HCT116 (cell line): Measurements from ENCODE around the gene MAPK8IP1. TPM values are rescaled to one million over a fixed set of nuclear protein-coding genes. Genes with fewer than 3 reads are reported as not detected.

Experiments used
- ATAC-seq: fragments of 200-7000 bp; cut with Tn5 transposase; 2 replicates; pipeline ENCODE4 v1.9.1; 2020; ENCODE audit warnings: mild to moderate bottlenecking, moderate library complexity
- BruUV-seq: library from RNA; stranded (reverse); fragments of 400-500 nt; replicated peaks from 2 replicates; lab custom pipeline; 2021; lab: Mats Ljungman, UMichigan
- CTCF ChIA-PET: fragments of 300-600 bp; sonication (Branson Sonifier 250); formaldehyde crosslinking; loops from one replicate; lab custom pipeline; 2021; ENCODE audit warnings: antibody characterized with exemption; lab: Charles Lee
- POLR2A ChIA-PET: fragments of 300-600, 350-600 bp; sonication (Branson Sonifier 250); formaldehyde crosslinking; loops from one replicate; lab custom pipeline; 2021; ENCODE audit warnings: antibody characterized with exemption; lab: Charles Lee
- RAD21 ChIA-PET, 2 experiments: fragments of 300-600 bp; sonication (Branson Sonifier 250); formaldehyde crosslinking; loops; one replicate each; lab custom pipeline; 2023; ENCODE audit warnings: low total read pairs in 2 of 2; ENCODE audit not compliant: uncharacterized antibody in 2 of 2, unreplicated experiment in 2 of 2, low non-redundant PET in 1 of 2; lab: Charles Lee
- DNase-seq: peaks from one replicate; pipeline ENCODE4 v3.0.0-alpha.2; 2010; ENCODE audit warnings: low read depth, low spot score
- H2AFZ ChIP-seq: fragments of 200-600 bp; shearing (Covaris generic), sonication (generic); 2 replicates; pipeline ENCODE4 v1.6.1; 2017; ENCODE audit warnings: low read depth, mixed run types, mixed read lengths, antibody characterized with exemption, low read length; ENCODE audit not compliant: poor library complexity, severe bottlenecking
- H3K27ac ChIP-seq: 2 replicates; pipeline ENCODE4 v1.5.1; 2012; ENCODE audit warnings: low read depth, low read length
- H3K27me3 ChIP-seq: fragments of 200-600 bp; sonication (generic); 2 replicates; pipeline ENCODE4 v1.6.1; 2016; ENCODE audit warnings: mixed run types, low read length, mixed read lengths; ENCODE audit not compliant: insufficient read depth
- H3K36me3 ChIP-seq, 2 experiments: fragments of 200-500 bp in 1 of 2; fragments of 200-600 bp in 1 of 2; sonication (Bioruptor generic) in 1 of 2; sonication (generic) in 1 of 2; 2 replicates each; pipeline versions ENCODE4 v1.5.1 to v1.6.1; 2014 to 2016; ENCODE audit warnings: low read length in 2 of 2, inconsistent platforms in 1 of 2, mixed read lengths in 1 of 2, mixed run types in 1 of 2; ENCODE audit not compliant: insufficient read depth in 2 of 2, control insufficient read depth in 1 of 2
- H3K4me1 ChIP-seq, 2 experiments: fragments of 200-600 bp in 1 of 2; sonication (generic) in 1 of 2; 2 replicates each; pipeline versions ENCODE4 v1.5.1 to v1.6.1; 2012 to 2017; ENCODE audit warnings: low read length in 2 of 2, inconsistent platforms in 1 of 2, mild to moderate bottlenecking in 1 of 2, mixed read lengths in 1 of 2, mixed run types in 1 of 2, moderate library complexity in 1 of 2; ENCODE audit not compliant: insufficient read depth in 2 of 2, control insufficient read depth in 1 of 2
- H3K4me2 ChIP-seq: fragments of 200-600 bp; sonication (generic); 2 replicates; pipeline ENCODE4 v1.6.1; 2017; ENCODE audit warnings: mixed run types, low read length, mixed read lengths
- H3K4me3 ChIP-seq, 2 experiments: fragments of 200-600 bp in 1 of 2; sonication (generic) in 1 of 2; replicated peaks in 1 of 2; 2 replicates each; pipeline ENCODE4 v1.5.1; 2011 to 2016; ENCODE audit warnings: low read length in 2 of 2, control low read depth in 1 of 2, low read depth in 1 of 2, mild to moderate bottlenecking in 1 of 2, mixed read lengths in 1 of 2, mixed run types in 1 of 2
- H3K79me2 ChIP-seq: fragments of 200-600 bp; sonication (generic); 2 replicates; pipeline ENCODE4 v1.6.1; 2017; ENCODE audit warnings: mild to moderate bottlenecking, mixed run types, low read length, moderate library complexity, mixed read lengths; ENCODE audit not compliant: insufficient read depth
- H3K9ac ChIP-seq: fragments of 200-600 bp; sonication (generic); 2 replicates; pipeline ENCODE4 v1.6.1; 2016; ENCODE audit warnings: low read length, mixed read lengths
- H3K9me2 ChIP-seq: fragments of 200-600 bp; sonication (generic), shearing (Covaris generic); 2 replicates; pipeline ENCODE4 v1.6.1; 2017; ENCODE audit warnings: mixed run types, mild to moderate bottlenecking, moderate library complexity; ENCODE audit not compliant: insufficient read depth
- H3K9me3 ChIP-seq, 2 experiments: fragments of 200-500 bp in 1 of 2; fragments of 200-600 bp in 1 of 2; sonication (Bioruptor generic) in 1 of 2; sonication (generic) in 1 of 2; 2 replicates each; pipeline ENCODE4 v1.6.1; 2014 to 2017; ENCODE audit warnings: low read length in 2 of 2, mixed read lengths in 2 of 2, inconsistent platforms in 1 of 2, low read depth in 1 of 2, mild to moderate bottlenecking in 1 of 2, mixed run types in 1 of 2, moderate library complexity in 1 of 2; ENCODE audit not compliant: control insufficient read depth in 1 of 2, insufficient read depth in 1 of 2
- H4K20me1 ChIP-seq: fragments of 200-600 bp; sonication (generic), shearing (Covaris generic); 2 replicates; pipeline ENCODE4 v1.6.1; 2017; ENCODE audit warnings: mixed run types, mild to moderate bottlenecking, moderate library complexity; ENCODE audit not compliant: insufficient read depth
- CBX3 ChIP-seq: IDR thresholded peaks from 2 replicates; pipeline ENCODE4 v1.6.1; 2012; ENCODE audit warnings: low read depth
- EGR1 ChIP-seq: IDR thresholded peaks from 2 replicates; pipeline ENCODE4 v1.6.1; 2012; ENCODE audit warnings: low read depth
- ELF1 ChIP-seq: IDR thresholded peaks from 2 replicates; pipeline ENCODE4 v1.6.1; 2012; ENCODE audit warnings: low read depth, borderline replicate concordance
- EZH2 ChIP-seq: fragments of 200-600 bp; sonication (generic); IDR thresholded peaks from 2 replicates; pipeline ENCODE4 v1.6.1; 2017; ENCODE audit warnings: antibody characterized with exemption, mixed run types
- EZH2phosphoT487 ChIP-seq: fragments of 200-600 bp; IDR thresholded peaks from 2 replicates; pipeline ENCODE4 v1.6.1; 2018; ENCODE audit warnings: antibody characterized with exemption, borderline replicate concordance
- JUND ChIP-seq: IDR thresholded peaks from 2 replicates; pipeline ENCODE4 v1.6.1; 2012
- POLR2AphosphoS5 ChIP-seq: IDR thresholded peaks from 2 replicates; pipeline ENCODE4 v1.6.1; 2011; ENCODE audit warnings: mild to moderate bottlenecking, low read depth, low read length, moderate library complexity
- RAD21 ChIP-seq: IDR thresholded peaks from 2 replicates; pipeline ENCODE4 v1.6.1; 2012; ENCODE audit warnings: low read depth, mild to moderate bottlenecking
- SP1 ChIP-seq: IDR thresholded peaks from 2 replicates; pipeline ENCODE4 v1.6.1; 2012; ENCODE audit warnings: low read depth
- SRF ChIP-seq: IDR thresholded peaks from 2 replicates; pipeline ENCODE4 v1.6.1; 2012; ENCODE audit warnings: low read depth
- TCF7L2 ChIP-seq: IDR thresholded peaks from 2 replicates; pipeline ENCODE4 v1.7.0; 2011; ENCODE audit warnings: borderline replicate concordance, inconsistent platforms; ENCODE audit not compliant: insufficient read depth, insufficient read length; ENCODE audit errors: extremely low read depth
- YY1 ChIP-seq: IDR thresholded peaks from 2 replicates; pipeline ENCODE4 v1.6.1; 2011; ENCODE audit warnings: low read length, low read depth, moderate library complexity, mild to moderate bottlenecking; ENCODE audit not compliant: insufficient replicate concordance; ENCODE audit errors: extremely low read depth
- ZNF274 ChIP-seq: fragments of 200-500 bp; sonication (Bioruptor generic); IDR thresholded peaks from 2 replicates; pipeline ENCODE4 v1.6.1; 2014; ENCODE audit warnings: mild to moderate bottlenecking, low read depth, low read length, inconsistent platforms
- intact Hi-C: fragments of 100-400 bp; cut with micrococcal nuclease; formaldehyde crosslinking; loops from 2 replicates; pipeline ENCODE4 v1.10.0; 2022
- total RNA-seq: library from RNA; stranded (reverse); gene quantifications from one replicate; pipeline ENCODE4 v1.2.1, GENCODE V29; 2021; ENCODE audit not compliant: unreplicated experiment
- TF ChIP-seq, protein P1 (sequence below): IDR thresholded peaks from 2 replicates; pipeline ENCODE4 v1.6.1; 2011; ENCODE audit warnings: mild to moderate bottlenecking, low read length, moderate library complexity; ENCODE audit not compliant: insufficient replicate concordance; ENCODE audit errors: extremely low read depth
- TF ChIP-seq, protein P2 (sequence below): IDR thresholded peaks from 2 replicates; pipeline ENCODE4 v1.6.1; 2012

MAPK8IP1 gene
- total RNA-seq, 1 experiment from 2014 or later, result 10.1 TPM

DNA sequence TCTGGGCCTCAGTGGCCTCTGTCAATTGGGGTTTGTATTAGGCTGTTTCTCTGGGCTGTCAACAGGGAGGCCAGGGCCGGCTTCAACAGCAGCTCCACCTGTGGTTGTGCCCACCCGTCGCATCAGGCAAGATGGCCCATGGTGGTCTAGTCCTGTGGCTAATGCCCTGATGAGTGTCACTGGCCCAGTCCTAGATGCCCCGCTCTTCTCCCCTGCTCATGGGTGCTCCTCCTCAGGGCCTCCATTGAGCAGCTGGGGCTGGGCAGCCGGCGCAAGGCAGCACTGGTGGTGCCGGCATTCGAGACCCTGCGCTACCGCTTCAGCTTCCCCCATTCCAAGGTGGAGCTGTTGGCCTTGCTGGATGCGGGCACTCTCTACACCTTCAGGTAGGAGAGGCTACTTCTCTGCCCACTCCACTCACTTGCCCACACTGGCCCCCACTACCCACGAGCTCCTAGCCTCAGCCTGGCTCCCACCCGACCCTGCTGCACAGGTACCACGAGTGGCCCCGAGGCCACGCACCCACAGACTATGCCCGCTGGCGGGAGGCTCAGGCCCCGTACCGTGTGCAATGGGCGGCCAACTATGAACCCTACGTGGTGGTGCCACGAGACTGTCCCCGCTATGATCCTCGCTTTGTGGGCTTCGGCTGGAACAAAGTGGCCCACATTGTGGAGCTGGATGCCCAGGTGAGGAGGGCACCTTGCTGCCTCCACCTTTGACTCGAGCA is 42.4 kb downstream of the MAPK8IP1 start:
- Histone ChIP-seq H3K79me2 (peaks cover 14% of the 10 kb centered on the region), H3K4me1 (peaks cover 0 to 11% of the 10 kb centered on the region in 2 experiments; a peak in 3 of 4 replicates), H3K9me3 (no peaks in the 10 kb centered on the region), H3K36me3 (peaks cover 4 to 32% of the 10 kb centered on the region in 2 experiments), H3K4me3 (no peak overlapping the region), H3K9me2 (no peaks in the 10 kb centered on the region), H3K4me2 (no peak overlapping the region), H3K27ac (no peak overlapping the region), H2AFZ (no peak overlapping the region), H3K27me3 (no peaks in the 10 kb centered on the region), H3K9ac (no peak overlapping the region), H4K20me1 (no peaks in the 10 kb centered on the region)
- TF ChIP-seq EZH2 (no peak), YY1 (no peak), EZH2phosphoT487 (no peak), JUND (no peak), CBX3 (no peak), ZNF274 (no peak), TCF7L2 (no peak), SRF (no peak), EGR1 (no peak), RAD21 (no peak), SP1 (no peak), ELF1 (no peak), POLR2AphosphoS5 (no peak)
- TF ChIP-seq, protein P1, sequence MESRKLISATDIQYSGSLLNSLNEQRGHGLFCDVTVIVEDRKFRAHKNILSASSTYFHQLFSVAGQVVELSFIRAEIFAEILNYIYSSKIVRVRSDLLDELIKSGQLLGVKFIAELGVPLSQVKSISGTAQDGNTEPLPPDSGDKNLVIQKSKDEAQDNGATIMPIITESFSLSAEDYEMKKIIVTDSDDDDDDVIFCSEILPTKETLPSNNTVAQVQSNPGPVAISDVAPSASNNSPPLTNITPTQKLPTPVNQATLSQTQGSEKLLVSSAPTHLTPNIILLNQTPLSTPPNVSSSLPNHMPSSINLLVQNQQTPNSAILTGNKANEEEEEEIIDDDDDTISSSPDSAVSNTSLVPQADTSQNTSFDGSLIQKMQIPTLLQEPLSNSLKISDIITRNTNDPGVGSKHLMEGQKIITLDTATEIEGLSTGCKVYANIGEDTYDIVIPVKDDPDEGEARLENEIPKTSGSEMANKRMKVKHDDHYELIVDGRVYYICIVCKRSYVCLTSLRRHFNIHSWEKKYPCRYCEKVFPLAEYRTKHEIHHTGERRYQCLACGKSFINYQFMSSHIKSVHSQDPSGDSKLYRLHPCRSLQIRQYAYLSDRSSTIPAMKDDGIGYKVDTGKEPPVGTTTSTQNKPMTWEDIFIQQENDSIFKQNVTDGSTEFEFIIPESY, result no peak
- TF ChIP-seq, protein P2, sequence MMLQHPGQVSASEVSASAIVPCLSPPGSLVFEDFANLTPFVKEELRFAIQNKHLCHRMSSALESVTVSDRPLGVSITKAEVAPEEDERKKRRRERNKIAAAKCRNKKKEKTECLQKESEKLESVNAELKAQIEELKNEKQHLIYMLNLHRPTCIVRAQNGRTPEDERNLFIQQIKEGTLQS, result no peak
- no TSS peak for BruUV-seq
- ChIA-PET POLR2A (interaction anchor here (1.1 kb wide), 1 partner anchor 10 kb away, joined by 3 read pairs; the partner anchor contains the start of gene PEX16), RAD21 (no interaction called here), CTCF (no interaction called here)
- intact Hi-C loops, result no loop called here
- DNase-seq (no peak), ATAC-seq (no peak)
